Brain microvascular endothelial cell (primary cell): ENCODE measurements around the gene SLC4A11.
A peak's percentile ranks its signal among the peaks of the same experiment; 100 is the strongest.

Experiments used
- DNase-seq: peaks from one replicate; pipeline ENCODE4 v3.0.0-alpha.2; 2020
- H3K27ac ChIP-seq: fragments of 250-450 bp; sonication (Bioruptor Pico); 2 replicates; pipeline ENCODE4 v1.5.1; 2020; ENCODE audit warnings: mild to moderate bottlenecking, moderate library complexity
- H3K27me3 ChIP-seq: fragments of 250-450 bp; sonication (Bioruptor Pico); replicated peaks from 2 replicates; pipeline ENCODE4 v1.5.1; 2020; ENCODE audit warnings: mild to moderate bottlenecking
- H3K36me3 ChIP-seq: fragments of 250-450 bp; sonication (Bioruptor Pico); replicated peaks from 2 replicates; pipeline ENCODE4 v1.5.1; 2020; ENCODE audit warnings: mild to moderate bottlenecking
- H3K4me3 ChIP-seq: 2 replicates; pipeline ENCODE4 v1.5.1; 2011; ENCODE audit warnings: low read depth, mild to moderate bottlenecking, control low read depth, low read length, moderate library complexity
- in situ Hi-C: cut with HindIII; loops from 2 replicates; pipeline ENCODE4 v1.10.0; 2017; ENCODE audit warnings: low sequenced_read_pairs, low pct_ligation_motif_present
- TF ChIP-seq, protein P1 (sequence below): IDR thresholded peaks from 2 replicates; pipeline ENCODE4 v1.5.1; 2011; ENCODE audit warnings: low read depth, mild to moderate bottlenecking, moderate library complexity, low read length, control low read depth, inconsistent platforms; ENCODE audit errors: missing control alignments

Gene SLC4A11

GRCh38 chr20:3238616-3239025 lies 369 bp downstream of the SLC4A11 start:
- H3K27me3 ChIP-seq: peaks cover 18% of the 10 kb centered on the region
- in situ Hi-C loops: no loop called here
- DNase-seq: no peak
- TF ChIP-seq, protein P1, sequence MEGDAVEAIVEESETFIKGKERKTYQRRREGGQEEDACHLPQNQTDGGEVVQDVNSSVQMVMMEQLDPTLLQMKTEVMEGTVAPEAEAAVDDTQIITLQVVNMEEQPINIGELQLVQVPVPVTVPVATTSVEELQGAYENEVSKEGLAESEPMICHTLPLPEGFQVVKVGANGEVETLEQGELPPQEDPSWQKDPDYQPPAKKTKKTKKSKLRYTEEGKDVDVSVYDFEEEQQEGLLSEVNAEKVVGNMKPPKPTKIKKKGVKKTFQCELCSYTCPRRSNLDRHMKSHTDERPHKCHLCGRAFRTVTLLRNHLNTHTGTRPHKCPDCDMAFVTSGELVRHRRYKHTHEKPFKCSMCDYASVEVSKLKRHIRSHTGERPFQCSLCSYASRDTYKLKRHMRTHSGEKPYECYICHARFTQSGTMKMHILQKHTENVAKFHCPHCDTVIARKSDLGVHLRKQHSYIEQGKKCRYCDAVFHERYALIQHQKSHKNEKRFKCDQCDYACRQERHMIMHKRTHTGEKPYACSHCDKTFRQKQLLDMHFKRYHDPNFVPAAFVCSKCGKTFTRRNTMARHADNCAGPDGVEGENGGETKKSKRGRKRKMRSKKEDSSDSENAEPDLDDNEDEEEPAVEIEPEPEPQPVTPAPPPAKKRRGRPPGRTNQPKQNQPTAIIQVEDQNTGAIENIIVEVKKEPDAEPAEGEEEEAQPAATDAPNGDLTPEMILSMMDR: no peak
- no peak overlapping the region for H3K27ac ChIP-seq
- no peaks in the 10 kb centered on the region for H3K36me3 ChIP-seq
- H3K4me3 ChIP-seq: peak overlapping the region; percentile 52

- H3K27ac ChIP-seq: no peak overlapping the region
- TF ChIP-seq, protein P1: no peak
- H3K27me3 ChIP-seq: peaks cover 18% of the 10 kb centered on the region
- H3K4me3 ChIP-seq: peak overlapping the region; percentile 52
- DNase-seq: no peak
- H3K36me3 ChIP-seq: no peaks in the 10 kb centered on the region
- in situ Hi-C loops: no loop called here
Measured at GRCh38 chr20:3237958-3238615, 903 bp downstream of the SLC4A11 start.

GRCh38 chr20:3237011-3237957 lies 1.7 kb downstream of the SLC4A11 start:
- Histone ChIP-seq H3K4me3 (no peak overlapping the region), H3K36me3 (no peaks in the 10 kb centered on the region), H3K27me3 (peaks cover 18% of the 10 kb centered on the region), H3K27ac (no peak overlapping the region)
- TF ChIP-seq, protein P1: no peak
- no peak for DNase-seq
- in situ Hi-C loops: no loop called here

- in situ Hi-C loops: no loop called here
- Histone ChIP-seq H3K36me3 (no peaks in the 10 kb centered on the region), H3K27ac (no peak overlapping the region), H3K4me3 (no peak overlapping the region), H3K27me3 (peaks cover 18% of the 10 kb centered on the region)
- TF ChIP-seq, protein P1: no peak
- DNase-seq: no peak
Measured at GRCh38 chr20:3235666-3236324, 3.2 kb downstream of the SLC4A11 start.

DNA sequence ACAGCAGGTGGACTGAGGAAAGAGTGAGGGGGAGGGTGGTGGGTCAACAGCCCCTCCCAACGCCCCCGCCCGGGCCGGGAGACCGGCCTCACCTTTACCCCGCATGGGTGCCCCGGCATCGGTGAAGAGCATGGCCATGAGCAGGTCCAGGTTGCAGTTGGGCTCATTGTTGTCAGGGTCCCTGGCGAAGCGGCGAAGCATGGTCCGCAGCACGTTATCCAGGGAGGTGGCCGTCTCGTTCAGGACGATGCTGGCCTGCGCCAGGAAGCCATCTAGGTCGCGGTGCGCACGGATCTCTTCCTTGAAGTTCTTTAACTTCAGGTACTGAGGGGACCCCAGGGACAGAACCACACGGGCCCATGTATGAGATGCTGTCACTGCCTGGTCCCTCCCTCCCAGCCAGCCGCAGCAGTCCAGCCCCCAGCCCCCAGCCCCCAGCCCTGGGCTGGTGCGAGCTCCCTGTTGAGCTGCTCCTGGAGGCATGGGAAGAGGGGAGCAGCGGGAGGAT lies 4.9 kb downstream of the SLC4A11 start:
- in situ Hi-C loops: no loop called here
- TF ChIP-seq, protein P1: no peak

More for the DNA sequence above, 4.9 kb downstream of the SLC4A11 start:
- H3K36me3 ChIP-seq: no peaks in the 10 kb centered on the region
- no peak overlapping the region for H3K27ac ChIP-seq
- H3K27me3 ChIP-seq: peaks cover 16% of the 10 kb centered on the region
- H3K4me3 ChIP-seq: no peak overlapping the region
- no peak for DNase-seq
